ENCODE data around the gene TAOK1.

Gene TAOK1

DNA sequence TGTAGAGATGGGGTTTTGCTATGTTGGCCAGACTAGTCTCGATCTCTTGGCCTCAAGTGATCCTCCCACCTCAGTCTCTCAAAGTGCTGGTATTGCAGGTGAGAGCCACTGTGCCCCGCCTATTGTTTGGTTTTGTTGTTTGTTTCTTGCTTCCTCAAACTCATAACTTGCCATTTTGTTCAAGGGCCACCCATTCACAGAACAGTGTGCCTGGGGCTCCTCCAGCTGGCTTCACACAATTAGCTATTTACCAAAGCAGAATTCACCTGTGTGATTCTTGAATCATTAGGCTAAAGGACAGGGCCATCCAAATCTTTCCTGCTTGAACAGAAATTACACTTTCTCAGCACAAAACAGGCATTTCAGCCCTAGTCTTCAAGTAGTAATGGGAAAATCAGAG is 169.5 kb downstream of the TAOK1 start:
- Histone ChIP-seq H3K27me3 (no peaks in the 10 kb centered on the region), H3K9me3 (no peaks in the 10 kb centered on the region), H3K36me3 (no peaks in the 10 kb centered on the region), H3K4me1 (no peaks in the 10 kb centered on the region), H3K4me3 (ENCODE audit: low read depth, low read length) (no peak overlapping the region)
- TF ChIP-seq CTCF (IDR thresholded peaks at IDR 0.05; ENCODE audit: low read depth, low read length): no peak
- no peak for DNase-seq

- Histone ChIP-seq H3K4me3 (ENCODE audit: low read depth, low read length) (no peak overlapping the region), H3K27me3 (no peaks in the 10 kb centered on the region), H3K4me1 (no peaks in the 10 kb centered on the region), H3K9me3 (no peaks in the 10 kb centered on the region), H3K36me3 (no peaks in the 10 kb centered on the region)
- TF ChIP-seq CTCF (IDR thresholded peaks at IDR 0.05; ENCODE audit: low read depth, low read length): no peak
- no peak for DNase-seq
These were observed 170.2 kb downstream of the TAOK1 start for GRCh38 chr17:29560316-29560715.

DNA sequence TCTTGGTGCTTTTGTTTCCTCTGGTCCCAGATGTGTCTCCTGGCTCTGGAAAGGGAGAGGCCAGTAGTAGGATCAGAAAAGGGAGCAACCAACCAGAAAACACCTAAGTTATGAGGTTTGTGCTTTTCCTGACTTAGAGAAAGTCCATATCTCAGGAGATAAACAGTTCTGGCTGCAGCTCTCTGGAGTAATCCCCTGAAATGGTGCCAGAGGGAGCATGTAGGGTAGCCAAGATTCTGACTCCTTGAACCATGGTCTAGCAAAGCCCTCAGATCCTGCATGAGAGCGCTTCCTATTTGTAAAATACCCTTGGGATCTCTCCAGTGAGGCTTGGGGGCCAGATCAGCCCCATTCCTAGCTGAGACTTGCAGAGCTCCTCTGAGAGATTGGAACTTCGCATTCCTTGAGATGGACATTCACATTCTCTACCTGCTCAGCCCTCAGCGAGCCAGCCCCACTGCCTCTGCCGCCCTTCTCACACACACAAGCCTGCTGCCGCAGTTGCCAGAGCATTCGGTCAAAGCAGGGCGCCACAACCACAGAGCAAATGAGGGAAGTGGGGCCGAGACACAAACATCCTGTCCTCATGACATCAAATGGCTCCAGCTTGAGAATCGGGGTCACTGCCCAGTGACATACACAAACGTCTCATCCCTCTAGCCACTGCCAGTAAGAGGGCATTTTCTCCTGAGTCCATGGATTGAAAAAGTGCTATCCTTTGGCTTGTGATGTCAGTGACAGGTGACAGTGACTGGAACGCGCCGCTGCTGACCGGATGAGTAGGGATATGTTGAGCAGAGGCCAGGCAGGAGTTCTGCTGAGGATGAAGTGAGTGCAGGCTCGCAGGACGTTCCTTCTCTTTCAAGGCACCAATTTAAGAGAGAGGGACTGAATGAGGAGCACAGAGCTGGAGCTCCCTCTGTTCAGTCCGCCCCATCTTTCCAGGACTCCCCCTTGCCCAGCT is 171.7 kb downstream of the TAOK1 start:
- TF ChIP-seq CTCF (IDR thresholded peaks at IDR 0.05; ENCODE audit: low read depth, low read length): no peak
- Histone ChIP-seq H3K4me1 (no peaks in the 10 kb centered on the region), H3K36me3 (no peaks in the 10 kb centered on the region), H3K4me3 (ENCODE audit: low read depth, low read length) (no peak overlapping the region), H3K27me3 (peaks cover 15% of the 10 kb centered on the region), H3K9me3 (no peaks in the 10 kb centered on the region)
- no peak for DNase-seq

GRCh38 chr17:29562615-29563014 is 172.5 kb downstream of the TAOK1 start:
- no peak overlapping the region for H3K4me3 ChIP-seq (ENCODE audit: low read depth, low read length)
- no peak for TF ChIP-seq CTCF (IDR thresholded peaks at IDR 0.05; ENCODE audit: low read depth, low read length)
- no peaks in the 10 kb centered on the region for H3K4me1 ChIP-seq
- DNase-seq: no peak
- peaks cover 19% of the 10 kb centered on the region for H3K27me3 ChIP-seq
- H3K9me3 ChIP-seq: no peaks in the 10 kb centered on the region
- H3K36me3 ChIP-seq: no peaks in the 10 kb centered on the region

DNA sequence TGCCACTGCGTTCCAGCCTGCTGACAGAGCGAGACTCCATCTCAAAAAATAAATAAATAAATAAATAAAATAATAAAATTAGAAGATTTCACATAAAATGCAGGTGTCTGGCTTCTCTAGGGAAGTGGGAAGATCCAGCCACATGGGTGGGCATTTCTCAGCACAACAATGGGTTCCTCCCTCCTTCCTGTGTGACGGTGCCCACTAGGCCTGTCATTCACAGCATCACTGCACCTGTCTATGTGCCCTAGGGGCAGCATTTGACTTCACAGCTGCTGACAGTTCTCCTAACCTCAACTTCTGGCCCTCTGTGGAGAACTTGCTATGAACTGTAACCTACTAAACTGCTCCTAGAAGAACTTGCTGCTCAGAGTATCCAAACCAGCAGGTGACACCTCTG is 173.7 kb downstream of the TAOK1 start:
- Histone ChIP-seq H3K36me3 (no peaks in the 10 kb centered on the region), H3K9me3 (no peaks in the 10 kb centered on the region), H3K4me3 (ENCODE audit: low read depth, low read length) (no peak overlapping the region), H3K4me1 (no peaks in the 10 kb centered on the region), H3K27me3 (peaks cover 20% of the 10 kb centered on the region)
- TF ChIP-seq CTCF (IDR thresholded peaks at IDR 0.05; ENCODE audit: low read depth, low read length): no peak
- no peak for DNase-seq

Data from BE2C (cell line).